ENCODE results near the gene HEPH. TPM values are rescaled to one million over a fixed set of nuclear protein-coding genes. Genes with fewer than 3 reads are reported as not detected.

Gene HEPH
- total RNA-seq, 1 donor from 2014 or later: not detected

DNA sequence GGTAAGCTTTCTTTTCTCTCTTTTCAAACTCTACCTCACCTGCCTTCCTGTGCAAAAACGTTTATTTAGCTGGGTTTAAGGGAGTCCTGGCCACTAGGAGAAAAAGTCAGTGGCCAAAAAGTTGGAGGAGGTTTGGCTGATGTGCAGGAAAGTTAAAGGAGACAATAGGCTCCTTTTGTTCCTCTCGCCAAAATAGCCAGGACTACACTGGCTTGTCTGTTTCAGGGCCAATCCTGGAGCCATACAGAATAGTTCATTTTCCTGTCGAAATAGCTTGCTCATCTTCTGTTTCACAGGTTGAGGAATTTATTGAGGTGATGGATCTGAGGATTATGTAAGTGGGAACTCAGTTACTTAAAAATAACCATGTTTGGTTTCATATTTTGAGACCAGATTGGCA is 423 bp downstream of the HEPH start:
- H3K27ac Mint-ChIP-seq: no peak overlapping the region
- H3K9me3 Mint-ChIP-seq: no peaks in the 10 kb centered on the region
- H3K4me1 Mint-ChIP-seq (ENCODE audit: low read depth): no peaks in the 10 kb centered on the region
- DNase-seq (ENCODE audit: low spot score): no peak
- H3K36me3 Mint-ChIP-seq (ENCODE audit: low read depth): no peaks in the 10 kb centered on the region
- no peaks in the 10 kb centered on the region for H3K27me3 Mint-ChIP-seq (ENCODE audit: low read depth)
- no peak overlapping the region for H3K4me3 Mint-ChIP-seq (ENCODE audit: low read depth)
- intact Hi-C loops (cut with micrococcal nuclease): no loop called here

GRCh38 chrX:66164931-66165330 is 884 bp downstream of the HEPH start:
- H3K27me3 Mint-ChIP-seq (ENCODE audit: low read depth): no peaks in the 10 kb centered on the region
- no peak overlapping the region for H3K4me3 Mint-ChIP-seq (ENCODE audit: low read depth)
- intact Hi-C loops (cut with micrococcal nuclease): no loop called here
- H3K27ac Mint-ChIP-seq: no peak overlapping the region
- no peaks in the 10 kb centered on the region for H3K4me1 Mint-ChIP-seq (ENCODE audit: low read depth)
- no peaks in the 10 kb centered on the region for H3K9me3 Mint-ChIP-seq
- DNase-seq (ENCODE audit: low spot score): no peak
- H3K36me3 Mint-ChIP-seq (ENCODE audit: low read depth): no peaks in the 10 kb centered on the region

DNA sequence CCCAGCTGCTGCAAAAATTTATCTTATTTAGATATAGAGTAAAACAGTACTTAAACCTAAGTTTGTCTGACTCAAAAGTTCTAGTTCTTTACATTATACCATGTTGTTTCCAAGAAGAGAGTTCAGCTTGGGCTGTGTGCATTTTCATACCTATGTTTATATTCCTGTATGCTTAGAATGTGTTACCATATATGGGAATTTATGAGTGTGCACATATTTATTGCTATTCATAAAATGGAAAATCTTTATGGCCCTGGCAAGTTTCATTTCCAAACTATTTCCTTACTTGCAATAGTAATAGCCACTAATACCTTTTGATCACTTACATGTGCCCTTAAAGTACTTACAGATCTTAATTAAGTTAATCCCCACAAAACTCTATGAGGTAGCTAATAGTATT is 2.6 kb downstream of the HEPH start:
- Mint-ChIP-seq H3K27ac (no peak overlapping the region), H3K4me1 (ENCODE audit: low read depth) (no peaks in the 10 kb centered on the region), H3K36me3 (ENCODE audit: low read depth) (no peaks in the 10 kb centered on the region), H3K4me3 (ENCODE audit: low read depth) (no peak overlapping the region), H3K9me3 (no peaks in the 10 kb centered on the region), H3K27me3 (ENCODE audit: low read depth) (no peaks in the 10 kb centered on the region)
- DNase-seq (ENCODE audit: low spot score): no peak
- intact Hi-C loops (cut with micrococcal nuclease): no loop called here

DNA sequence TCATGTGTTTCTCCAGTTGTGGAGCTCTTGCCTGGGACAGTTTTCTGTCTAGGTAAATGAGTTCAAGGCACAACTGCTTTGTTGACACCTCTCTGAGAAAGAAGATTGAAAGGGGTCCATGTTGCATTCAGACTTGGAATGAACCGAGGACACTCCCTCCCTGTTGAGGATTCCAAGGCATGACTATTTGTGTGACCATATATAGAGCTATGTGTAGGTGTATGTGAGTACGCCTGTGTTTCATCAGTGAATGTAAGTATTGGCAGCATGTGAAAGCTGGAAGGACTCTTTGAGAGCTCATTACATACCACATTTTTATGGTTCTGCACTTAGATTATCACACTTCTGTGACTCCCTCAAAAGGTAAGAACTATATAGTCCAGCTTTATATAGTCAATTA is 3.4 kb downstream of the HEPH start:
- no peaks in the 10 kb centered on the region for H3K9me3 Mint-ChIP-seq
- intact Hi-C loops (cut with micrococcal nuclease): no loop called here
- no peak overlapping the region for H3K27ac Mint-ChIP-seq
- H3K4me3 Mint-ChIP-seq (ENCODE audit: low read depth): no peak overlapping the region
- no peaks in the 10 kb centered on the region for H3K4me1 Mint-ChIP-seq (ENCODE audit: low read depth)
- H3K27me3 Mint-ChIP-seq (ENCODE audit: low read depth): no peaks in the 10 kb centered on the region
- no peaks in the 10 kb centered on the region for H3K36me3 Mint-ChIP-seq (ENCODE audit: low read depth)
- DNase-seq (ENCODE audit: low spot score): no peak

- no peaks in the 10 kb centered on the region for H3K4me1 Mint-ChIP-seq (ENCODE audit: low read depth)
- no peak for DNase-seq (ENCODE audit: low spot score)
- H3K27me3 Mint-ChIP-seq (ENCODE audit: low read depth): no peaks in the 10 kb centered on the region
- peaks cover 41% of the 10 kb centered on the region for H3K9me3 Mint-ChIP-seq
- H3K36me3 Mint-ChIP-seq (ENCODE audit: low read depth): no peaks in the 10 kb centered on the region
- no peak overlapping the region for H3K4me3 Mint-ChIP-seq (ENCODE audit: low read depth)
- intact Hi-C loops (cut with micrococcal nuclease): no loop called here
- no peak overlapping the region for H3K27ac Mint-ChIP-seq
Measured at GRCh38 chrX:66176134-66176533, 12.1 kb downstream of the HEPH start.

DNA sequence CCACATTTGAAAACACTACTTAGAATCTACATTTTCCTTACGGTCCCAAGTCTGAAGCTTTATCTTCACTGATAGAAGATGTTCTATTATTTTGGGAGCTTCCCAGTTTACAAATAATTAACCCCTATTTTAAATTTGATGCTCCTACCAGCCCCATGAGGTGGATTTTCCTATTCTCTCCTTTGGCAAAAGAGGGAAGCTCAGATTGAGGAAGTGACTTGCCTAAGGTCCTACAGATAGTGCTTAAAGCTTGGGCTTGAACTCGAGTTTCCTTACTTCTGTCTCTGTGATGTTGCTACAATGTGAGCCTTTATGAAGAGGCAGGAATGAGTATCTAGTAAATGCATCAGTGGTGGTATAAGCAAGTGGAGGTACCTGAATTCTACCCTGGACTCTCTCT is 27.5 kb downstream of the HEPH start:
- Mint-ChIP-seq H3K9me3 (no peaks in the 10 kb centered on the region), H3K36me3 (ENCODE audit: low read depth) (no peaks in the 10 kb centered on the region), H3K27me3 (ENCODE audit: low read depth) (no peaks in the 10 kb centered on the region), H3K4me1 (ENCODE audit: low read depth) (peaks cover 4% of the 10 kb centered on the region), H3K27ac (no peak overlapping the region), H3K4me3 (ENCODE audit: low read depth) (no peak overlapping the region)
- intact Hi-C loops (cut with micrococcal nuclease): no loop called here
- no peak for DNase-seq (ENCODE audit: low spot score)

DNA sequence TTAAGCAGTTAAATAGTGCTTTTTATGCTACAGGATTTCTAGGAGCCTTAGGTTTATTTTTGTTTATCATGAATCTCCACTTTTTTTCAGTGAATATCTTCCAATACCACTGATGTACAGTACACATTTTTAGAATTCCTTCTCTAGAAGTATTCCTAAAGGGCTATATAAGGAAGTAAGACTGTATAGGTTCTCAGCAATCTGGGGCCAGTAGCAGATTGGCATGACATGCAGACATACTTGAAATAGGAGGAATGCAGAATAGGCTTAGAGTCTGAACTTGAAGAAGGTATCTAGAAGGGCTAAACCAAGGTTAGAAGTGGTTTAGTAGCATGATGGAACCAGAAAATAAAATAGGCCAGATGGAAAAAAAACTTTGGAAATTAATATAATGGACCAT is 29.8 kb downstream of the HEPH start:
- H3K36me3 Mint-ChIP-seq (ENCODE audit: low read depth): no peaks in the 10 kb centered on the region
- no peaks in the 10 kb centered on the region for H3K9me3 Mint-ChIP-seq
- peaks cover 4% of the 10 kb centered on the region for H3K4me1 Mint-ChIP-seq (ENCODE audit: low read depth)
- H3K27ac Mint-ChIP-seq: no peak overlapping the region
- H3K27me3 Mint-ChIP-seq (ENCODE audit: low read depth): no peaks in the 10 kb centered on the region
- intact Hi-C loops (cut with micrococcal nuclease): no loop called here
- DNase-seq (ENCODE audit: low spot score): no peak
- no peak overlapping the region for H3K4me3 Mint-ChIP-seq (ENCODE audit: low read depth)

DNA sequence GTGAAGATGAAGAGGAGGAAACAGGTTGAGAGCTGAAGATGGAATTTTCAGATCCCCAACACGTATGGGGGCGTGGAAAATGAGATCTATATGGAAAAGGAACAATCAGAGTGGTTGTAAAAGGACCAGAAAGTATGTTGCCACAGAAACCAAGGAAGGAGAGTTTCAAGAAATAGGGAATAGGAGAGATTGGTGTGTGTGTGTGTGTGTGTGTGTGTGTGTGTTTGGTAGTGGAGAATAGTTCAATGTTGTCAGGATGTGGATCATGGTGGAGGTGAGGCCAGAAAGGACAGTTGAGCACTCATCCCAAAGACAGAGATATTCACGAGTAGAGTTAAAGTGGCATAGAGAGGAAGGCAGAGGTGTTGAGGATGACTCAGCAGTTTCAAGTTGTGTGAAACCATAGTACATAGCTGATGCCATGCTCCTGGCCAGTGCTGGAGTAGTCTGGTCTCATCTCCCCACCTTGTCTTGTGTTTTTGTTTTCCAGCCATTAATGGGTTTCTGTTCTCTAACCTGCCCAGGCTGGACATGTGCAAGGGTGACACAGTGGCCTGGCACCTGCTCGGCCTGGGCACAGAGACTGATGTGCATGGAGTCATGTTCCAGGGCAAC is 36.1 kb downstream of the HEPH start:
- no peaks in the 10 kb centered on the region for H3K27me3 Mint-ChIP-seq (ENCODE audit: low read depth)
- no peak overlapping the region for H3K4me3 Mint-ChIP-seq (ENCODE audit: low read depth)
- DNase-seq (ENCODE audit: low spot score): no peak
- peaks cover 23% of the 10 kb centered on the region for H3K4me1 Mint-ChIP-seq (ENCODE audit: low read depth)
- H3K27ac Mint-ChIP-seq: no peak overlapping the region
- no peaks in the 10 kb centered on the region for H3K36me3 Mint-ChIP-seq (ENCODE audit: low read depth)
- intact Hi-C loops (cut with micrococcal nuclease): loop anchor here (10.0 kb wide), 1 partner anchor 165 kb away; no protein-coding TSS in a partner anchor
- no peaks in the 10 kb centered on the region for H3K9me3 Mint-ChIP-seq

DNA sequence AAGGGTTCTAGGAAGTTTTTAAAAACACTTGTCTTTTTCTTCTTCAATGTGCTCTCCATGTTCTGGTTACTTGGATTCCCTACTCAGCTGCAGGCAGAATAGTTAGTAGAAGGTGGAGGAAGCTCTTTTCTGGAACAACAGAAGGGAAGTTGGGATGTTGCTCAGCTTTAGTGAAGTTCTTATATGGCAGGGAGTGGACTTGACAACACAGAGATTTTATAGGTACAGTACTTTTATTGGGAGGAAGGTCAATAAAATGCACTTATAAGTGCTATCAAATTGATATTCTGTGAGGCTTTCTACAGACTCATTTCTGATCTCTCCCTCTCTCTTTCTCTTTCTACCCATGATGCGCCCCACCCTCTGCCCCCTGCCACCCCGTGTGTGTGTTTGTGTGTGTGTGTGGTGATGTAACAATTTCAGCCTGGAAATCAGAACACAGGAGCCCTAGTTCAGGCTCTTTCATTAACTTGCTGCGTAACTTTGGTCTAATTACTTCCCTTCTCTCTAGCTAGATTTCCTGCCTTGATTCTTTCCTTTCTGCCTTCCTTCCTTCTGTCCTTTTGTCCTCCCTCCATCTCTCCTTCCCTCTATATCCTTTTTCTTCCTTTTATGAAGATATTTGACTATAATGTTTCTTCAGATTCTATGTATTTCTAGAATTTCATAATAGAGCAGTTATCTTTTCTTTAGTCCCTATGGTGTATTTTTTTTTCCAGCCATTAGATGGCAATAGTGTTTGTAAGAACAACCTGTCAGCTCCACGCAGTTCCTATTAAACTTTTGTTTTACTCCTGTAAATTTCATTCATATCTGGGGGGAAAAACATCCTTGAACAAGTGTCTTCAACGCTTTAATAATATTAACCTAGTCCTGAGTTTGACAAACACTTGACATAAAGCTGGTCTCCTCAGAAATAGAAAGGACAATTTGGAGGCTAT is 37.1 kb downstream of the HEPH start:
- H3K27ac Mint-ChIP-seq: peak overlapping the region; percentile 60
- no peak overlapping the region for H3K4me3 Mint-ChIP-seq (ENCODE audit: low read depth)
- H3K4me1 Mint-ChIP-seq (ENCODE audit: low read depth): peaks cover 23% of the 10 kb centered on the region

GRCh38 chrX:66203114-66203513 is 39.1 kb downstream of the HEPH start:
- no peaks in the 10 kb centered on the region for H3K27me3 Mint-ChIP-seq (ENCODE audit: low read depth)
- H3K4me1 Mint-ChIP-seq (ENCODE audit: low read depth): peaks cover 23% of the 10 kb centered on the region
- H3K9me3 Mint-ChIP-seq: no peaks in the 10 kb centered on the region
- H3K36me3 Mint-ChIP-seq (ENCODE audit: low read depth): no peaks in the 10 kb centered on the region
- no peak overlapping the region for H3K27ac Mint-ChIP-seq
- no peak overlapping the region for H3K4me3 Mint-ChIP-seq (ENCODE audit: low read depth)
- intact Hi-C loops (cut with micrococcal nuclease): loop anchor here (2.0 to 10.0 kb wide), 2 partner anchors 168 to 528 kb away; no protein-coding TSS in a partner anchor
- DNase-seq (ENCODE audit: low spot score): no peak

More for the DNA sequence above, 37.1 kb downstream of the HEPH start:
- no peak for DNase-seq (ENCODE audit: low spot score)
- Mint-ChIP-seq H3K27me3 (ENCODE audit: low read depth) (no peaks in the 10 kb centered on the region), H3K9me3 (no peaks in the 10 kb centered on the region), H3K36me3 (ENCODE audit: low read depth) (no peaks in the 10 kb centered on the region)
- intact Hi-C loops (cut with micrococcal nuclease): loop anchor here (10.0 kb wide), 1 partner anchor 166 kb away; no protein-coding TSS in a partner anchor

DNA sequence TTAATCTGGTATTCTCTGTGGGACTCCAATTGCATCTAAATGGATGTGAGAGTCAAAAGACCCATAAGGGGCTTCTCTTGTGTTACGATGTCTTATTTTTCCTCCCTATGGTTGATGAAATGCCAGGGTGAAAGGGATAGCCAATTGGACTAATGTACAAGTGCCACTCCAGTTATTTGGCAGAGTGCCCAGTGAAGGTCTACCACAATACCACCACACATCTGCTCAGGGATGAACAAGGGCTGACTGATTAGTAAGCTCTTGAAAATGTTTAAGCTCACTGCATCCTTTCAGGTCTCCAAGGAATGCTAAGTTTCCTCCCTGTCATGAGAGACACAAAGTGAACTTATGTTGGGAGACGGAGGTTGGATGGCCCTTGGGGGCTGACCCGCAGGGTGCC is 57.8 kb downstream of the HEPH start:
- Mint-ChIP-seq H3K9me3 (no peaks in the 10 kb centered on the region), H3K4me3 (ENCODE audit: low read depth) (no peak overlapping the region), H3K27me3 (ENCODE audit: low read depth) (no peaks in the 10 kb centered on the region), H3K36me3 (ENCODE audit: low read depth) (no peaks in the 10 kb centered on the region), H3K27ac (no peak overlapping the region), H3K4me1 (ENCODE audit: low read depth) (no peaks in the 10 kb centered on the region)
- intact Hi-C loops (cut with micrococcal nuclease): no loop called here
- no peak for DNase-seq (ENCODE audit: low spot score)

DNA sequence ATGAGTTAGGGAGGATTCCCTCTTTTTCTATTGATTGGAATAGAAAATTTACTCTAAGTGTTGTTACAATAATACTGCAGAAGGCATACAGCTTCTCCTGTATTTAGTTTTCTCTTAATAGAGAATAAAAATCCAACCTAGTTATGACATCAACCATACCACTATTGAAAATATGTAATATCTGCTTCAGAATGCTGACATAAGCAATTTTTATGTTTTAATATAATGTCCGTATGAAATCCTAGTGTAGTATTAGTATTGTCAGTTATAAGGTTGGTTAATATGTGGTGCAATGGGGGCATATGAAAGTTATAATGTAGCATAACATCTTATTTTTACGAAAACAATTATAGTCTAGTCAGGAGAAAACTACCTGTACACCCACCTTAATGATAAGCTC is 68.2 kb downstream of the HEPH start:
- Mint-ChIP-seq H3K27me3 (ENCODE audit: low read depth) (no peaks in the 10 kb centered on the region), H3K27ac (no peak overlapping the region), H3K36me3 (ENCODE audit: low read depth) (no peaks in the 10 kb centered on the region), H3K4me3 (ENCODE audit: low read depth) (no peak overlapping the region), H3K4me1 (ENCODE audit: low read depth) (no peaks in the 10 kb centered on the region), H3K9me3 (peaks cover 6% of the 10 kb centered on the region)
- intact Hi-C loops (cut with micrococcal nuclease): no loop called here
- DNase-seq (ENCODE audit: low spot score): no peak

DNA sequence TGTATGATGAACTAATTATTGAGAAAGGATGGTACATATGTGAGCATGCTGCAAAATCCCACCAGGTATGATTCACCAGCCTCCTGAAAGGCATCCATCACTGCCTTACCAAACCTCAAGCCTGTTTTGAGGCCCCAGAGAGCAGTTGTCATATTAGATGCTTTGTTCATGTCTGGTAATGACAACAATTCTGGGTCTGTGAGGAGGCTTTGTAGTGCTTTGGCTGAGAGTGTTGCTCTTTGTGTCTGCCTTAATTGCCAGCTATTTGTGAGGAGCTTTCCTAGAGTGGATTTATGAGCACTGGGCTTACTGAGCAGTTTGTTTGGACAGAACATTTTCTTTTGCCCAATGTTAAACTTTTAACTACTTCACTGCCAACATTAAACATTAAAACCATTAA is 69.2 kb downstream of the HEPH start:
- intact Hi-C loops (cut with micrococcal nuclease): no loop called here
- no peak overlapping the region for H3K4me3 Mint-ChIP-seq (ENCODE audit: low read depth)
- H3K27me3 Mint-ChIP-seq (ENCODE audit: low read depth): no peaks in the 10 kb centered on the region
- H3K9me3 Mint-ChIP-seq: peaks cover 6% of the 10 kb centered on the region
- H3K4me1 Mint-ChIP-seq (ENCODE audit: low read depth): no peaks in the 10 kb centered on the region
- H3K27ac Mint-ChIP-seq: no peak overlapping the region
- DNase-seq (ENCODE audit: low spot score): no peak
- no peaks in the 10 kb centered on the region for H3K36me3 Mint-ChIP-seq (ENCODE audit: low read depth)

Measured in activated T-helper 2 cell treated with anti-CD3 and anti-CD28 coated beads, Interferon-gamma antibody, Interleukin-2, Interleukin-4, amounts not matched to agents 10 μg/mL and 5 μg/mL and 100 μg/mL, durations not matched to agents 14 hours and 24 hours and 36 hours (primary cell).